ENCODE results near the gene SCD.

The SCD gene

DNA sequence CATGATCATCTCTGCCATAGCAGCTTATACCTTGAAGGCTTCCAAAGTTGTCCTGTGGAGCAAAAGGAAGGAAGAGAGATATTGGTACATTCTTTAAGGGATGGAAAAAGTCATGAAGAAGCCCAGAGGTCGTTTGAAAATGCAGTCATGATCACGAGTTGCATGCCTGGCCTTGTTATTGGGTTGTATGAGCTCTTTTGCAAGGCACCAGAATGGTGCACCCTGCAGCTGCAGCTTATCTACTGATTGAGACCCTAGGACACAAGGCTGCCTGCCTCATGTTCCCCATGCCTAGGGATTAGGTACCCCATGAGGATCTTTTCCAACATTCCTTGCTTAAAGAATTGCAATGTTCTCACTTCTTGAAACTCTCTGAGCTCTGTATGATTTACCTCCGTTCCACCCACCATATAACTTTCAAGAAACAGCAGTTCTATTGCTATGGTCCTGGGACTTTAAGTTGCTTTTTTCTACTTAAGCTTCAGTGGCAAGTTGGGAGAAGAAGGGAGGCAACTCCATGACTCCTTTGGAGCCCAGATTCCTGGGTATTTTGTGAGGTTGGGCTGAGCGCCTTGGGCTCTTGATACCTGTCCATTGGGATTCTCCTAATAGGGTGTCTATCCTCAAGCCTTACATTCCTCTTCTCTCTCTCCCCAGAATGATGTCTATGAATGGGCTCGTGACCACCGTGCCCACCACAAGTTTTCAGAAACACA is 6.9 kb downstream of the SCD start:
- Mint-ChIP-seq H3K36me3 (ENCODE audit: low read depth) (peaks cover 88% of the 10 kb centered on the region), H3K4me1 (peaks cover 48% of the 10 kb centered on the region), H3K9me3 (no peaks in the 10 kb centered on the region), H3K27me3 (ENCODE audit: low read depth) (peaks cover 3% of the 10 kb centered on the region), H3K27ac (no peak overlapping the region), H3K4me3 (no peak overlapping the region)
- TF ChIP-seq, protein P1, sequence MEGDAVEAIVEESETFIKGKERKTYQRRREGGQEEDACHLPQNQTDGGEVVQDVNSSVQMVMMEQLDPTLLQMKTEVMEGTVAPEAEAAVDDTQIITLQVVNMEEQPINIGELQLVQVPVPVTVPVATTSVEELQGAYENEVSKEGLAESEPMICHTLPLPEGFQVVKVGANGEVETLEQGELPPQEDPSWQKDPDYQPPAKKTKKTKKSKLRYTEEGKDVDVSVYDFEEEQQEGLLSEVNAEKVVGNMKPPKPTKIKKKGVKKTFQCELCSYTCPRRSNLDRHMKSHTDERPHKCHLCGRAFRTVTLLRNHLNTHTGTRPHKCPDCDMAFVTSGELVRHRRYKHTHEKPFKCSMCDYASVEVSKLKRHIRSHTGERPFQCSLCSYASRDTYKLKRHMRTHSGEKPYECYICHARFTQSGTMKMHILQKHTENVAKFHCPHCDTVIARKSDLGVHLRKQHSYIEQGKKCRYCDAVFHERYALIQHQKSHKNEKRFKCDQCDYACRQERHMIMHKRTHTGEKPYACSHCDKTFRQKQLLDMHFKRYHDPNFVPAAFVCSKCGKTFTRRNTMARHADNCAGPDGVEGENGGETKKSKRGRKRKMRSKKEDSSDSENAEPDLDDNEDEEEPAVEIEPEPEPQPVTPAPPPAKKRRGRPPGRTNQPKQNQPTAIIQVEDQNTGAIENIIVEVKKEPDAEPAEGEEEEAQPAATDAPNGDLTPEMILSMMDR (IDR thresholded peaks at IDR 0.05; ENCODE audit: unreplicated experiment in 3 of 3) = no peak

DNA sequence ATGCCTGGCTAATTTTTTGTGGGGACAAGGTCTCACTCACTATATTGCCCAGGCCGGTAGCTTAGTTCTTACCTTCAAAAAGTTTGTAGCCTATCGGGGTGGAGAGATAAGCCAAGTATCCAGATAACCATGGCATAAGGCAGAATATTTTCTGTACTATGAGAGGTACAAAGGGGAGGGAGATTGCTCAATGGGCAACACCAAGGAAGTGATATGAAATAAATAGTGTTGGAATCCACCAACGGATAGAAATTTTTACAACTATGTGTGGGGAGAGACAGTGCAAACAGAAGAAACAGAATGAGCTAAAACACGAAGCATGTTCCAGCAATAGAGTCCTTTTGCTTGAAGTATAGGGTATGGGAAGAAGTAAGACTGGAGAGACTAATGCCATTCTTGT is 8.1 kb downstream of the SCD start:
- TF ChIP-seq, protein P1 (IDR thresholded peaks at IDR 0.05; ENCODE audit: unreplicated experiment in 3 of 3) = no peak
- Mint-ChIP-seq H3K36me3 (ENCODE audit: low read depth) (peaks cover 88% of the 10 kb centered on the region), H3K27me3 (ENCODE audit: low read depth) (peaks cover 3% of the 10 kb centered on the region), H3K9me3 (no peaks in the 10 kb centered on the region), H3K4me3 (no peak overlapping the region), H3K27ac (no peak overlapping the region), H3K4me1 (peaks cover 48% of the 10 kb centered on the region)

DNA sequence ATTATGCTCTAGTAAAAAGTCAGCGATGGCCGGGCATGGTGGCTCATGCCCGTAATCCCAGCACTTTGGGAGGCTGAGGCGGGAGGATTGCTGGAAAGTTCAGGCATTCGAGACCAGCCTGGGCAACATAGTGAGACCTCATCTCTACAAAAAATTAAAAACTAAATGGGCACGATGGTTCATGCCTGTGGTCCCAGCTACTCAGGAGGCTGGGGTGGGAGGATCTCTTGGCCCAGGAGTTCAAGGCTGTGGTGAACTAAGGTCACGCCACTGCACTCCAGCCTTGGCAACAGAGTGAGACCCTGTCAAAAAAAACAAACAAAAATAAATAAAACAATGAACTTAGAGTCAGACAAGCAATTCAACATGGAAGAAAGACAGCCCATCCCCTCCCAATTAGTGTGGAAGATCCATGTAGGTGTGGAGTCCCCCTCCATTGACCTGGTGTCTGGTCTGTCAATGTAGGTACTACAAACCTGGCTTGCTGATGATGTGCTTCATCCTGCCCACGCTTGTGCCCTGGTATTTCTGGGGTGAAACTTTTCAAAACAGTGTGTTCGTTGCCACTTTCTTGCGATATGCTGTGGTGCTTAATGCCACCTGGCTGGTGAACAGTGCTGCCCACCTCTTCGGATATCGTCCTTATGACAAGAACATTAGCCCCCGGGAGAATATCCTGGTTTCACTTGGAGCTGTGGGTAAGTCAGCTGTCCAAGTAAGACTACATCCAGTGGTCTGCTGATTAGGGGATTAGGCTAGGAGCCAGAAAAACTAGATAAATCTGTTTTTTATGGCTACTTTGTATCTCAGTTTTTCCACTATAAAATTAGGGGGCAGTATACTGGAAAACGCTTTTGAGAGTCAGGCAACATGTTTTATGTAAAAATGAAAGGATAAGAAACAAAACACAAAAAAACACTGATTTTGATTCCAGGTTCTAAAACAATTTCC is 9.3 kb downstream of the SCD start:
- Mint-ChIP-seq H3K27ac (no peak overlapping the region), H3K27me3 (ENCODE audit: low read depth) (peaks cover 3% of the 10 kb centered on the region), H3K4me3 (no peak overlapping the region), H3K36me3 (ENCODE audit: low read depth) (peaks cover 88% of the 10 kb centered on the region), H3K9me3 (no peaks in the 10 kb centered on the region), H3K4me1 (peaks cover 42% of the 10 kb centered on the region)
- TF ChIP-seq, protein P1 (IDR thresholded peaks at IDR 0.05; ENCODE audit: unreplicated experiment in 3 of 3) = no peak

DNA sequence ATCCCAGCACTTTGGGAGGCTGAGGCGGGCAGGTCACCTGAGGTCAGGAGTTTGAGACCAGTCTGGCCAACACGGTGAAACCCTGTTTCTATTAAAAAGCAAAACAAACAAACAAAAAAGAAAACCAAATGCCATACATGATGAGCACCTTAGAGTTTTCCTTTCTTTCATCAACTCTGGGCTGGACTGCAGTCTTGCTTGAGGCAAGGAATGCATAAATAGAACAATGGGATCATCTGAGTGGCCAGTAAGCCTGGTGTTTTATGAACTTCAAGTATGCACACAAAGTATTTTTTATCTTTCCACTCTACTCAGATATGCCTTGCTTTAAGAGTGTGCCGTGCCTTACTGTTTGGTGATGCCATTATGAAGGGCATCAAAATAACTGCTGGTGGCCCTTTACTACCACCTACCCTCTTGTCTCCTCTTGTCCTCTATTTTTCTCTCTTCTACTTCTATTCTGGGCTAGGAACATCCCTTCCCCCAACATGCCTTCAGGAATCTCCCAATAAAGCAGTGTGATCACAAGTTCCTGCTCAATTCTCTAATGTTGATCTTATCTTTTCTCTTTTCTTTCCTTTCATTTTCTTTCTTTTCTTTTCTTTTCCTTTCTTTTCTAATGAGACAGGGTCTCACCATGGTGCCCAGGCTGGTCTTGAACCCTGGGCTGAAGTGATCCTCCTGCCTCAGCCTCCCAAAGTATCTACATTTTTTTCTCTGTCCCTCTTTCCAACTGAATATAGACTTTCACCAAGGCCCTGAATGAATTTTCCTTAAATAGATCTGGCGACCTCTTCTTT is 10.2 kb downstream of the SCD start:
- Mint-ChIP-seq H3K27ac (peak overlapping the region in 1 of 3 experiments; percentile 38), H3K27me3 (ENCODE audit: low read depth) (peaks cover 3% of the 10 kb centered on the region), H3K36me3 (ENCODE audit: low read depth) (peaks cover 89% of the 10 kb centered on the region), H3K4me3 (no peak overlapping the region), H3K4me1 (peaks cover 48% of the 10 kb centered on the region), H3K9me3 (no peaks in the 10 kb centered on the region)
- TF ChIP-seq, protein P1 (IDR thresholded peaks at IDR 0.05; ENCODE audit: unreplicated experiment in 3 of 3) = no peak

DNA sequence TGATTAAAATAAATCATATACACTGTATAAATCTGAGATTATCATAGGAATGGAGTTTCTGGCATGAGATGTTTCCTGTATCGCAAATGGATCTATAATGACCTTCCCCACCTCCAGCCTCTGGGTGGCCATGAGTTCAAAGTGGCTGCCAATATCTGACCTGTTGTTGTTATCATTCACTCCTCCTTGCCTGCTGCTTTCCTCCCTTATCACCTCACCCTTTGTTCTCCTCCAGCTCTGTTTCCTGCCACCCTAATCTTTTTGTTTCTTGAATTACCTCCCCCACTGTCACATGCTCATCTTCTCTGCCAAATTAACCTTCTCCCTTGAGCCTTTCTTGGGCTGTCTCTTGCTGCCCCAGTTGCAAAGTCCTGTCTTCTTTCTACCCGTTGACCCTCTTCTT is 12.0 kb downstream of the SCD start:
- Mint-ChIP-seq H3K9me3 (no peaks in the 10 kb centered on the region), H3K4me1 (peaks cover 51% of the 10 kb centered on the region), H3K27me3 (ENCODE audit: low read depth) (peaks cover 3% of the 10 kb centered on the region), H3K36me3 (ENCODE audit: low read depth) (peaks cover 89% of the 10 kb centered on the region), H3K4me3 (peak overlapping the region; percentile 0 to 1 (median 0)), H3K27ac (peak overlapping the region; percentile 32 to 82 (median 49))
- TF ChIP-seq, protein P1 (IDR thresholded peaks at IDR 0.05; ENCODE audit: unreplicated experiment in 3 of 3) = no peak
